ENCODE data around the gene XDH.

DNA sequence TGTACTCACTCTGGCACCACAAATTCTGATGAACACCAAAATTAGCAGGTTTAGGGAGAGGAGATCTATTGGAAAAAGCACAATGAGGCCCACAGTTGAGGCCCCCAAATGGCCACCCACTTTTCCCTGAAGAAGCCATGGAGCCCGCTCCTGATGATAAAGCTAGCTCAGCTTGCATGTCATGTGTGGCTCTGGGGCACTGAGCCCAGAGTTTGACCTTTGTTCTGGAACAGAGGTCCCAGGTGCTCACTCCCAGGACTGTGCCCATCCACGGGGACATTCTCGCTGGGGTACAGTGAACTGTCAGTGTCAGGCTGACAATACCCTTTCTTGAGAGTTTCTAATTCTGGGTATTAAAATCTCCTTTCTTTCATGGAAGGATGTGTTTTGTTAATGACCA is 36.2 kb downstream of the XDH start:
- TF ChIP-seq, protein P1, sequence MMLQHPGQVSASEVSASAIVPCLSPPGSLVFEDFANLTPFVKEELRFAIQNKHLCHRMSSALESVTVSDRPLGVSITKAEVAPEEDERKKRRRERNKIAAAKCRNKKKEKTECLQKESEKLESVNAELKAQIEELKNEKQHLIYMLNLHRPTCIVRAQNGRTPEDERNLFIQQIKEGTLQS (IDR thresholded peaks at IDR 0.05) = no peak
- TF ChIP-seq, protein P1 (CRISPR knock-in tag; conservative IDR thresholded peaks at IDR 0.05) = no peak
- TF ChIP-seq CAMTA2 (CRISPR knock-in tag; conservative IDR thresholded peaks at IDR 0.05) (no peak), SMARCA4 (IDR thresholded peaks at IDR 0.05) (no peak), TGIF2 (CRISPR knock-in tag; IDR thresholded peaks at IDR 0.05) (no peak), MEF2A (IDR thresholded peaks at IDR 0.05; ENCODE audit: control insufficient read depth, low read depth, low read length) (no peak), ZC3H8 (IDR thresholded peaks at IDR 0.05) (no peak), RAD51 (IDR thresholded peaks at IDR 0.05; ENCODE audit: borderline replicate concordance, low read depth) (no peak), KDM1A (IDR thresholded peaks at IDR 0.05) (no peak)
- TF ChIP-seq, protein P2, sequence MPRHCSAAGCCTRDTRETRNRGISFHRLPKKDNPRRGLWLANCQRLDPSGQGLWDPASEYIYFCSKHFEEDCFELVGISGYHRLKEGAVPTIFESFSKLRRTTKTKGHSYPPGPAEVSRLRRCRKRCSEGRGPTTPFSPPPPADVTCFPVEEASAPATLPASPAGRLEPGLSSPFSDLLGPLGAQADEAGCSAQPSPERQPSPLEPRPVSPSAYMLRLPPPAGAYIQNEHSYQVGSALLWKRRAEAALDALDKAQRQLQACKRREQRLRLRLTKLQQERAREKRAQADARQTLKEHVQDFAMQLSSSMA (CRISPR knock-in tag; IDR thresholded peaks at IDR 0.05) = no peak
- TF ChIP-seq, protein P3, sequence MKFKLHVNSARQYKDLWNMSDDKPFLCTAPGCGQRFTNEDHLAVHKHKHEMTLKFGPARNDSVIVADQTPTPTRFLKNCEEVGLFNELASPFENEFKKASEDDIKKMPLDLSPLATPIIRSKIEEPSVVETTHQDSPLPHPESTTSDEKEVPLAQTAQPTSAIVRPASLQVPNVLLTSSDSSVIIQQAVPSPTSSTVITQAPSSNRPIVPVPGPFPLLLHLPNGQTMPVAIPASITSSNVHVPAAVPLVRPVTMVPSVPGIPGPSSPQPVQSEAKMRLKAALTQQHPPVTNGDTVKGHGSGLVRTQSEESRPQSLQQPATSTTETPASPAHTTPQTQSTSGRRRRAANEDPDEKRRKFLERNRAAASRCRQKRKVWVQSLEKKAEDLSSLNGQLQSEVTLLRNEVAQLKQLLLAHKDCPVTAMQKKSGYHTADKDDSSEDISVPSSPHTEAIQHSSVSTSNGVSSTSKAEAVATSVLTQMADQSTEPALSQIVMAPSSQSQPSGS (CRISPR knock-in tag; IDR thresholded peaks at IDR 0.05) = no peak
- TF ChIP-seq, protein P4, sequence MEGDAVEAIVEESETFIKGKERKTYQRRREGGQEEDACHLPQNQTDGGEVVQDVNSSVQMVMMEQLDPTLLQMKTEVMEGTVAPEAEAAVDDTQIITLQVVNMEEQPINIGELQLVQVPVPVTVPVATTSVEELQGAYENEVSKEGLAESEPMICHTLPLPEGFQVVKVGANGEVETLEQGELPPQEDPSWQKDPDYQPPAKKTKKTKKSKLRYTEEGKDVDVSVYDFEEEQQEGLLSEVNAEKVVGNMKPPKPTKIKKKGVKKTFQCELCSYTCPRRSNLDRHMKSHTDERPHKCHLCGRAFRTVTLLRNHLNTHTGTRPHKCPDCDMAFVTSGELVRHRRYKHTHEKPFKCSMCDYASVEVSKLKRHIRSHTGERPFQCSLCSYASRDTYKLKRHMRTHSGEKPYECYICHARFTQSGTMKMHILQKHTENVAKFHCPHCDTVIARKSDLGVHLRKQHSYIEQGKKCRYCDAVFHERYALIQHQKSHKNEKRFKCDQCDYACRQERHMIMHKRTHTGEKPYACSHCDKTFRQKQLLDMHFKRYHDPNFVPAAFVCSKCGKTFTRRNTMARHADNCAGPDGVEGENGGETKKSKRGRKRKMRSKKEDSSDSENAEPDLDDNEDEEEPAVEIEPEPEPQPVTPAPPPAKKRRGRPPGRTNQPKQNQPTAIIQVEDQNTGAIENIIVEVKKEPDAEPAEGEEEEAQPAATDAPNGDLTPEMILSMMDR (IDR thresholded peaks at IDR 0.05 in 2 of 3, conservative IDR thresholded peaks at IDR 0.05 in 1 of 3; ENCODE audit: insufficient read depth in 2 of 3, low read depth in 1 of 3, low read length in 3 of 3) = no peak
- TF ChIP-seq, protein P5, sequence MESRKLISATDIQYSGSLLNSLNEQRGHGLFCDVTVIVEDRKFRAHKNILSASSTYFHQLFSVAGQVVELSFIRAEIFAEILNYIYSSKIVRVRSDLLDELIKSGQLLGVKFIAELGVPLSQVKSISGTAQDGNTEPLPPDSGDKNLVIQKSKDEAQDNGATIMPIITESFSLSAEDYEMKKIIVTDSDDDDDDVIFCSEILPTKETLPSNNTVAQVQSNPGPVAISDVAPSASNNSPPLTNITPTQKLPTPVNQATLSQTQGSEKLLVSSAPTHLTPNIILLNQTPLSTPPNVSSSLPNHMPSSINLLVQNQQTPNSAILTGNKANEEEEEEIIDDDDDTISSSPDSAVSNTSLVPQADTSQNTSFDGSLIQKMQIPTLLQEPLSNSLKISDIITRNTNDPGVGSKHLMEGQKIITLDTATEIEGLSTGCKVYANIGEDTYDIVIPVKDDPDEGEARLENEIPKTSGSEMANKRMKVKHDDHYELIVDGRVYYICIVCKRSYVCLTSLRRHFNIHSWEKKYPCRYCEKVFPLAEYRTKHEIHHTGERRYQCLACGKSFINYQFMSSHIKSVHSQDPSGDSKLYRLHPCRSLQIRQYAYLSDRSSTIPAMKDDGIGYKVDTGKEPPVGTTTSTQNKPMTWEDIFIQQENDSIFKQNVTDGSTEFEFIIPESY (CRISPR knock-in tag; IDR thresholded peaks at IDR 0.05) = no peak

Data from K562 (cell line).